Stimulated activated naive CD8-positive, alpha-beta T cell treated with anti-CD3 and anti-CD28 coated beads, Interleukin-15, amount 100 ng/mL, for 72 hours (primary cell): Measurements from ENCODE around the gene SRSF12.
"Not testable (repeated sequence)": the region's sequence is repeated elsewhere in the genome, so short reads cannot be mapped to it uniquely, and the experiment has no call there.

Source experiments
- ATAC-seq: fragments of 150-1000 bp; cut with Tn5 transposase; 2 replicates; pipeline ENCODE4 v1.10.0; 2021; ENCODE audit warnings: mild to moderate bottlenecking, moderate library complexity
- DNase-seq, 2 donors: peaks; one replicate each; pipeline ENCODE4 v3.0.0; 2021 to 2022
- H3K27ac Mint-ChIP-seq, 2 donors: one replicate each; pipeline ENCODE4 v1.8.0; 2022; ENCODE audit warnings: mild to moderate bottlenecking in 2 of 2, mixed read lengths in 2 of 2, moderate library complexity in 2 of 2
- H3K27me3 Mint-ChIP-seq: one replicate; pipeline ENCODE4 v1.8.0; 2022; ENCODE audit warnings: mixed read lengths
- H3K4me1 Mint-ChIP-seq: one replicate; pipeline ENCODE4 v1.8.0; 2022; ENCODE audit warnings: mild to moderate bottlenecking, mixed read lengths
- H3K4me3 Mint-ChIP-seq, 2 donors: one replicate each; pipeline ENCODE4 v1.8.0; 2022; ENCODE audit warnings: mild to moderate bottlenecking in 2 of 2, mixed read lengths in 2 of 2, moderate library complexity in 1 of 2
- H3K9me3 Mint-ChIP-seq, 2 donors: one replicate each; pipeline ENCODE4 v1.8.0; 2022; ENCODE audit warnings: mixed read lengths in 2 of 2

SRSF12 gene

GRCh38 chr6:89066940-89067646 is 50.8 kb downstream of the SRSF12 start:
- DNase-seq (no peak), ATAC-seq (no peak)
- Mint-ChIP-seq H3K27me3 (peaks cover 15% of the 10 kb centered on the region), H3K27ac (no peak overlapping the region), H3K4me3 (no peak overlapping the region), H3K9me3 (no peaks in the 10 kb centered on the region), H3K4me1 (no peaks in the 10 kb centered on the region)

- H3K4me3 Mint-ChIP-seq, H3K9me3 Mint-ChIP-seq, H3K27ac Mint-ChIP-seq, DNase-seq, H3K4me1 Mint-ChIP-seq, ATAC-seq: not testable (repeated sequence)
- H3K27me3 Mint-ChIP-seq = peaks cover 15% of the 10 kb centered on the region
These were observed 51.8 kb downstream of the SRSF12 start for GRCh38 chr6:89066121-89066520.

DNA sequence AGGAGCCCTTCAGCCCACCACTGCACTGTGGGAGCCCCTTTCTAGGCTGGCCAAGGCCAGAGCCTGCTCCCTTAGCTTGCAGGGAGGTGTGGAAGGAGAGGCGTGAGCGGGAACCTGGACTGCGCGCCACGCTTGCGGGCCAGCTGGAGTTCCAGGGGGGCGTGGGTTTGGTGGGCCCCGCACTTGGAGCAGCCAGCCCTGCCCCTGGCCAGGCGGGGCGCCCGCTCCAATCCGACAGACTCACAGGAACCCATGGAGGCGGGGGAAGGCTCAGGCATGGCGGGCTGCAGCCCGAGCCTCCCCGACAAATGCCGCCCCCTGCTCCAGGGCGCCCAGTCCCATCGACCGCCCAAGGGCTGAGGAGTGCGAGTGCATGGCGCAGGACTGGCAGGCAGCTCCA is 52.9 kb downstream of the SRSF12 start:
- DNase-seq, ATAC-seq, H3K9me3 Mint-ChIP-seq, H3K27ac Mint-ChIP-seq, H3K4me1 Mint-ChIP-seq, H3K4me3 Mint-ChIP-seq: not testable (repeated sequence)
- H3K27me3 Mint-ChIP-seq = peaks cover 14% of the 10 kb centered on the region

GRCh38 chr6:89063881-89064280 is 54.0 kb downstream of the SRSF12 start:
- Mint-ChIP-seq H3K4me3 (no peak overlapping the region), H3K27ac (no peak overlapping the region), H3K9me3 (no peaks in the 10 kb centered on the region), H3K27me3 (peaks cover 7% of the 10 kb centered on the region), H3K4me1 (no peaks in the 10 kb centered on the region)
- DNase-seq (no peak), ATAC-seq (no peak)

GRCh38 chr6:89059227-89059626 is 58.6 kb downstream of the SRSF12 start:
- no peak overlapping the region for H3K4me3 Mint-ChIP-seq

GRCh38 chr6:89058627-89059026 is 59.2 kb downstream of the SRSF12 start:
- Mint-ChIP-seq H3K27me3 (no peaks in the 10 kb centered on the region), H3K4me3 (no peak overlapping the region)

More at GRCh38 chr6:89059227-89059626, 58.6 kb downstream of the SRSF12 start:
- DNase-seq (no peak), ATAC-seq (no peak)
- peaks cover 0 to under 1% of the 10 kb centered on the region in 2 donors for H3K9me3 Mint-ChIP-seq
- H3K4me1 Mint-ChIP-seq = no peaks in the 10 kb centered on the region
- H3K27me3 Mint-ChIP-seq = no peaks in the 10 kb centered on the region
- no peak overlapping the region for H3K27ac Mint-ChIP-seq

GRCh38 chr6:89057759-89058158 is 60.1 kb downstream of the SRSF12 start:
- no peaks in the 10 kb centered on the region for H3K27me3 Mint-ChIP-seq
- no peak for ATAC-seq
- H3K4me1 Mint-ChIP-seq = no peaks in the 10 kb centered on the region
- H3K27ac Mint-ChIP-seq = no peak overlapping the region
- H3K9me3 Mint-ChIP-seq = peaks cover 0 to 7% of the 10 kb centered on the region in 2 donors
- no peak for DNase-seq
- H3K4me3 Mint-ChIP-seq = no peak overlapping the region

More at GRCh38 chr6:89058627-89059026, 59.2 kb downstream of the SRSF12 start:
- H3K27ac Mint-ChIP-seq = no peak overlapping the region
- DNase-seq (no peak), ATAC-seq (no peak)
- H3K4me1 Mint-ChIP-seq = no peaks in the 10 kb centered on the region
- peaks cover 0 to 6% of the 10 kb centered on the region in 2 donors for H3K9me3 Mint-ChIP-seq

- H3K27ac Mint-ChIP-seq = no peak overlapping the region
- ATAC-seq (no peak), DNase-seq (no peak)
- no peak overlapping the region for H3K4me3 Mint-ChIP-seq
- H3K27me3 Mint-ChIP-seq = no peaks in the 10 kb centered on the region
- peaks cover 20% of the 10 kb centered on the region for H3K4me1 Mint-ChIP-seq
- peaks cover 0 to 7% of the 10 kb centered on the region in 2 donors for H3K9me3 Mint-ChIP-seq
These were observed 63.7 kb downstream of the SRSF12 start for GRCh38 chr6:89054208-89054607.

DNA sequence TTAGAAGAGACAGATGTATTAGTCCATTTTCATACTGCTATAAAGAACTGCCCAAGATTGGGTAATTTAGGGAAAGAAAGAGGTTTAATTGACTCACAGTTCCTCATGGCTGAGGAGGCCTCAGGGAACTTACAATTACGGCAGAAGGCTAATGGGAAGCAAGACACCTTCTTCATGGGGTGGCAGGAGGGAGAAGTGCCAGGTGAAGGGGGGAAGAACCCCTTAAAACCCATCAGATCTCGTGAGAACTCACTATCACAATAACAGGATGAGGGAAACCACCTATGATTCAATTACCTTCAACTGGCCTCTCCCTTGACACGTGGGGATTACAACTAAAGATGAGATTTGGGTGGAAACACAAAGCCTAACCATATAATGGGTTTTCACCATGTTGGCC is 66.2 kb downstream of the SRSF12 start:
- Mint-ChIP-seq H3K27me3 (no peaks in the 10 kb centered on the region), H3K4me1 (peaks cover 20% of the 10 kb centered on the region), H3K9me3 (peaks cover 0 to 7% of the 10 kb centered on the region in 2 donors), H3K4me3 (peak overlapping the region; percentile 55 to 59), H3K27ac (peak overlapping the region; percentile 81 to 94)
- DNase-seq (peak; percentile 20 to 29), ATAC-seq (peak; percentile 88)

- Mint-ChIP-seq H3K27ac (no peak overlapping the region), H3K27me3 (no peaks in the 10 kb centered on the region), H3K4me1 (peaks cover 20% of the 10 kb centered on the region), H3K4me3 (no peak overlapping the region), H3K9me3 (peaks cover 0 to 7% of the 10 kb centered on the region in 2 donors)
- no peak for DNase-seq
- peak; percentile 56 for ATAC-seq
These were observed 67.2 kb downstream of the SRSF12 start for GRCh38 chr6:89050697-89051096.

- H3K4me3 Mint-ChIP-seq = no peak overlapping the region
- no peak overlapping the region for H3K27ac Mint-ChIP-seq
- no peaks in the 10 kb centered on the region for H3K27me3 Mint-ChIP-seq
- H3K4me1 Mint-ChIP-seq = peaks cover 20% of the 10 kb centered on the region
- no peak for DNase-seq
- H3K9me3 Mint-ChIP-seq = peaks cover 0 to 7% of the 10 kb centered on the region in 2 donors
- no peak for ATAC-seq
These were observed 67.7 kb downstream of the SRSF12 start for GRCh38 chr6:89050155-89050554.

DNA sequence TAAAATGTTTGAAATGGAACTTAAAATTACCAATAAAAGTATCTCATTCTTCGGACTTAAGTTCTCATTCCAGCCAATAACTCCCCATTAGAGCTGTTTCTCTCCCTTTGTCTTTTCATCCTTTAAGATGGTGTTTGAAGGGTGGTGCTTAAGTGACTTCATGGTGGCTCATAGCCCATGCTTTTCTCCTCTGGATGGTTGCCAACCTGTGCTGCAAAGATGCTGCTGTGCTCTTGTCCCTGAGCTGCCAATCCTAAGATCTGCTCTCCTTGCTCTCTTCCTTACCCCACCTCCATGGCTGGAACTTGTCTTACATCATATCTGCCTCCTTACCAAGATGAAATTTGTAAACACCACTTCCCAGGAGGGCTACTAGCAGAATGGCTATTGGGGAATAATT is 68.9 kb downstream of the SRSF12 start:
- peaks cover 20% of the 10 kb centered on the region for H3K4me1 Mint-ChIP-seq
- DNase-seq (no peak), ATAC-seq (no peak)
- no peak overlapping the region for H3K27ac Mint-ChIP-seq
- H3K9me3 Mint-ChIP-seq = peaks cover 0 to 4% of the 10 kb centered on the region in 2 donors
- H3K4me3 Mint-ChIP-seq = no peak overlapping the region
- H3K27me3 Mint-ChIP-seq = no peaks in the 10 kb centered on the region

GRCh38 chr6:89048288-89048923 is 69.5 kb downstream of the SRSF12 start:
- H3K4me1 Mint-ChIP-seq = peaks cover 20% of the 10 kb centered on the region
- H3K4me3 Mint-ChIP-seq = no peak overlapping the region
- DNase-seq (no peak), ATAC-seq (no peak)
- no peak overlapping the region for H3K27ac Mint-ChIP-seq
- H3K9me3 Mint-ChIP-seq = no peaks in the 10 kb centered on the region
- H3K27me3 Mint-ChIP-seq = no peaks in the 10 kb centered on the region

- Mint-ChIP-seq H3K27me3 (no peaks in the 10 kb centered on the region), H3K27ac (no peak overlapping the region), H3K4me1 (peaks cover 20% of the 10 kb centered on the region), H3K4me3 (no peak overlapping the region), H3K9me3 (no peaks in the 10 kb centered on the region)
- ATAC-seq = no peak
- no peak for DNase-seq
These were observed 70.4 kb downstream of the SRSF12 start for GRCh38 chr6:89047473-89047872.
